Activated CD4-positive, alpha-beta T cell treated with anti-CD3 and anti-CD28 coated beads, Interleukin-2, amount 50 U/mL, for 4 hours (primary cell): Measurements from ENCODE around the gene EEPD1.

Experiments used
- DNase-seq, 2 experiments: peaks; one replicate each; pipeline ENCODE4 v3.0.0-alpha.2; 2020

The EEPD1 gene

DNA sequence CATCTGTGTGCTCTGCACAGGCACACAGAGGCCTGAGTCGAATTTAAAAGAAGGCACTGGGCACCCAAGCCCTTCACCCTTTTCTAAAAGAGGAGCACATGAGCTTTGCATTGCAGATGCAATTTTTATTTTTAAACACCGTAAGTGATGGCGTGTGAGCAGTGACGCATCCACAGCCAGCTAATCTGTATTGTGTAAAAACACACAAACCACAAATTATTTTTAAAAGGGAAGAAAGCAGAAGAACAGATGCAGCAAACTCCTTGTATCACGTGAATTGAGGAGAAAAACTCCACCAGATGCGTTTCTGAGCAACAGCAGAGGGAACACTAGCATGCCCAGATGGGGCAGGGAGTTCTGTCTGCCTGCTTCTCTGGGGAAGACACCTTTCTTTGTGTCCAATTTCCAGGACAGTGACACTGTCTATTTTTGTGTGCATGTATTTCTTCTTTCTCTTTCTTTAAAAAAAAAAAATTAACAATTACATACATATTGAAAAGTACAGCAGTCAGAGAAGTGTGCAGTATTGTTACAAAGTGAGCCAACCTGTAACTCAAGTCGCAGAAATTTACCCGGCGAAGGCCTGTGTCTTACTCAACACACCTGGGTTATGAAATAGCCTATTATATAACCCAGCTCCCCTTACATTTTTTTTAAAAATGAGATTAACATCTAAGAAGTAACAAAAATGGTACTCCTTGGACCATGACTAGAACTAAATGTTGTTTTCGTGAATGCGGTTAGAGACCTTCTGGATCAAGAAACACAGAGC, 39.2 kb downstream of the EEPD1 start:
- DNase-seq: no peak

DNA sequence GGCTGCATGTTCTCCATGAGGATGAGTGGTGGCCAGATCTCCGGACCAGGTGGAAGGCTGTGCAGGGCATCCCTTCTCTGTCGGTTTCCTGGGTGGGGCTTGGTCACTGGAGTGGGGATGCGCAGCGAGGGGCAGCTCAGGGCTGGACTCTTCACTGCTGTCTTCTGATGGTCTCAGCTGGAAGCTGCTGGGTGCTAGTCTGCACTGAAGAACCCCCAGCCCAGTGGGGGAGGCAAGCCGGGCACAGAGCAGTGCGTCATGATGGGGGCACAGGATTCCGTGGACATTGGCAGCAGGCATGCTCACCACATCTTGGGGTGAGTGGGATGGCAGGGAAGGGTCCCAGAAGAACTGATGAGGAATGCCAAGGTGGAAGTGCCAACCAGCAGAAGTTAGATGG, 39.8 kb downstream of the EEPD1 start:
- DNase-seq: no peak

DNA sequence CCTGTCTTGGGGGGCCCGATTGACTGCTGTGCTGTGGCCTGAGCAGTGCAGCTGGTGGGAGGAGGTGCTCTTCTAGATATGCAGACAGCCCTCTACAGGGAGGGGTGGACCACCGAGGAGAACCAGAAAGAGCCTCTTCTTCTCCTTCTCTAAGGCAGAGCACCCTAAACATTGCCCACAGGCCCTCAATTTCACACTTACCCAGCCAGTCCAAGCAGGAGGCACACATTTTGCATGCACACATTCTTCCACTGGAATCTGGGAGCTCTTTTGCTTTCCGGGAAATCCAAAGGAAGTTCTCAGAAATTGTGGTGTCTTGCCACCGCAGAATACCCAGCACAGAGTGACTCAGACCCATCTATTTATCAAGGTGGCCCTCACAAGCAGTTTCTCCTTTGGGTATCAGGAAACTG, 45.8 kb downstream of the EEPD1 start:
- no peak for DNase-seq

DNA sequence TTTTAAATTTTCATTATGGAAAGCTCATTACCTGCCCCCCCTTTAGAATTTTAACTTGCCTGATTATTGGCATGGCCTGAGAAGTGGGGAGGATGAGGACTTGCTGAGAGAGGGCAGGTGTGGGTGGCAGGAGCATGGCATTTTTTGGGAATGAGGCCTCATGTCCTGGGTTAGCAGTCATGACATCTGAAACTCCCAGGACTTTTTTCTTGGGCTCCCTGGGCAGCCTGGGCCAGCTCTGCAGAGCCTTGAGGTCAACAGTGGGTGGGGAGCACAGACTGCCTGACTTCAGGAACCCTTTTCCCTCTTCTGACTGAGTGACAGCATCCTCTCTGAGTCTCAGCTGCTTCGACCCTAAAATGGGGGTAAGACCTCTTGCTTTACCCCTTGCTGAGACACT, 46.3 kb downstream of the EEPD1 start:
- no peak for DNase-seq

DNA sequence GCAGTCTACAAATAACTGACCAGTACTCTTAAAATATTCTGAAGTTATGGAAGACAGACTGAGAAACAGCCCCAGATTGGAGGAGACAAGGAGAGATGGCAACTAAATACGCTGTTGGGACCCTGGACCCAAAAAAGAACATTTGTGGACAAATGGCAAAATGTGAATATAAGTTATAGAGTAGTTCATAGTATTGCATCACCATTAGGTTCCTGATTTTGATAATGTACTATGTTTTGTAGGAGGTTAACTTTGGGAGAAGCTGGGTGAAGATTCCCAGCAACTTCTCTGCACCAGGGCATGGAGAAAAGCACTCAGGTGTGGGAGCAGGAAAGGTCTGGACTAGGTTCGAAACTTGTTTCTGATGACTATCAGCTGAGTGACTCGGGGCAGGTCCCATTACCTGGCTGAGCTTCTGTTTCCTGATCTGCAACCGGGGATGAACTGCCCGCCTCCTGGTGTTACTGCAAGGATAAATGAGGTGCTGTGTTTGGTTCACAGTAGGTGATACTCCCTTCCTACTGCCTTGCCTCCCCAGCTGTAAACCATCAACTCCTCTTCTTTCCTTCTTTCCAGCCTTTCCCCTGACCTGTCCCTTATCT, 48.2 kb downstream of the EEPD1 start:
- DNase-seq: no peak

DNA sequence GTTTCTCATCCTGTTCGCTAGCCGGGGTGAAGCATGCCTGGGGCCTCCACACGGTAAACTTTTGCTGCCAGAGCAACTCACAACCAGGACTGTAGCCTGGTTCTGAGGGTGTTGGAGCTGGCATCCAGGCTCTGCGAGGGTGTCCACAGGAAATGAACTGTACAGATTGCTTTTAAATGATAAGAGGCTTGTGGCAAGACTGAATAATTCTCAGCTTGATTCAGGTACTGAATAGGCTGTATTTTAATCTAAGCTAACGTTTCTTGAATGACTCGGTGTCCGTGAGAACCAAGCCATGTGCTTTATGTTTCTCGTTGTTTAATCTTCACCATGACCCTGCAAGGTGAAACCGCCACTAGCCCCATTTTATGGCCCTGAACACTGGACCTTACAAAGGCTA, 49.3 kb downstream of the EEPD1 start:
- no peak for DNase-seq

DNA sequence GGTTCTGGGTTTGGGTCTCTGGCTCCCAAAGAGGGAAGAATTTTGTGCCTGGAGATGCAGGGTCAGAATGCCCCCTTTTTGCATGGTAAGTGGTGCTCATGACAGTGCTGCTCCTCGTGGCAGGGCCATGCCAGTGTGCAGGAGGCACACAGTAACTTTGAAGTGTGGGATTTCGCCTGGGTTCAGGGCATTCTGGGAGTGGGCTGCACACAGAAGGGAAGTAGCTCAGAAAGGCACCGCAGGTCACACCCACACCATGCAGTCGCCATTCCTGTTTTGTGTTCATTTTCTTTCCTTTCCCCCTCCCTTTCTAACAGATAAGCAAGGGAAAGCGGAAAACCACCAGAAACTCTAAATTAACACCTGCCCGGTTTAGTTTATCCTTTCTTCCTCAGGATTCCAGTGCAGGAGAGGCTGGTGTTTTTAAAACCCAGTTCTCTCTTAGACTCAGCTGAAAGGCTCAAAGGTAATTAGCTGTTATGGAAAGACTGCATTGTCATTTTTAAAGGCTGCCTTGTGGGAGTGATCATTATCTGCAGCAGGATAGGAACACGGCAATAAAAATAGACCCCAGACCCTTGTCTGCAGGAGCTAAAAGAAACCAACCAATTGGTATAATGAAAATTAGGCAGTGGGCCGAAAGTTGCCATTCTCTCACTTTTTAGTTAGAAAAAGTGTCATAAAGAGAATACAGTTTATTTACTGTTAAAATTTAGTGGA, 50.2 kb downstream of the EEPD1 start:
- no peak for DNase-seq

DNA sequence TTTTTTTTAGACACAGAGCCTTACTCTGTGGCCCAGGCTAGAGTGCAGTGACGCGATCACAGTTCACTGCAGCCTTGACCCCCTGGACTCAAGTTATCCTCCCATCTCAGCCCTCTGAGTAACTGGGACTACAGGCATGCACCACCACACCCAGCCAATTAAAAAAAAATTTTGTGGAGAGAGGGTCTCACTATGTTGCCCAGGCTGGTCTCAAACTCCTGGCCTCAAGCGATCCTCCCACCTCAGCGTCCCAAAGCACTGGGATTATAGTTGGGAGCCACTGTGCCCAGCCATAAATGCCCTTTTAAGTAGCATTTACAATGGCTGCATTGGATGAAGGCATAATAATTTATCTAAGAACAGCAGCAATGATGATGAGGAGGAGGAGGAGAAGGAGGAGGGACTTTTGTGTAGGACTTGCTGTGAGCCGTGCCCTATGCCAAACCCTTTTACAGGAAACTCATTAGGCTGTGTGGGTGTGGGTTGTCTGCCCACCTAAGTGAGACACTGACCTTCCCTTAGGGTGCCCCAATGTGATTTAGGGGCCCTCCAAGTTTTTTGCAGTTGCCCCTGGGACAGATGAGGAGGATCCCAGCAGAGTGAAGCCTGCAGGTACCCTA, 51.1 kb downstream of the EEPD1 start:
- no peak for DNase-seq

DNA sequence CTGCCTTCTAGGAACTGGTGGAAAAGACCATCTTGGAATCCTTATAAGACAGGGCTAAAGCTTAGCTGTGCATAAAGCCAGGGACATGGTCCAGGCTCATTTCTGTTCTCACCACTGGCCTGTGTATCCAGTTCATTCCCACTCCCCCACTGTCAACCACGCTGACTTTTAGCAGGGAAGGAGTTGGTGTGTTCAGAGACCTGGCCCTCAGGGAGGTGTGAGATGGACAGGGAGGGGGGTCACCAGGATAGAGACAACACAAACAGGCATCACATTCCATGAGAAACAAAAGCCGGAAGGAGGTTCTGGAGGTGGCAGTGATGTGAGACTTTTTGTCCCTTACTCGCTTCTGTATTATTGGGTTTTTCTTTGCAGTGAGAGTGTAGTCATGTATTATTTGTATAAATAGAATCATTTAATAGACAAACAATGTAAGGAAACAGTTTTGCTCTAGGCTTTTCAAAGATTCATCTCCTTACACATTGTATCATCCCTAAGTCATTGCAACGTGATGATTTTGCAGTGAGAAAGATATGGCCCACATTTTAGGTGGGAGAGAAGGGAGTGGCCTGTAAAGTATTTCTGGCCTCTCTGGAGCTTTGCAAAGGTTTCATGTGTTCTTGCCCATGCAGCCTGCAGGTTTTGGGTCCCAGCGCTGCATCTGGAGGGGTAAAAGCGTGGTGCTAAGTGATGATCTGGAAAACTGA, 52.0 kb downstream of the EEPD1 start:
- no peak for DNase-seq

DNA sequence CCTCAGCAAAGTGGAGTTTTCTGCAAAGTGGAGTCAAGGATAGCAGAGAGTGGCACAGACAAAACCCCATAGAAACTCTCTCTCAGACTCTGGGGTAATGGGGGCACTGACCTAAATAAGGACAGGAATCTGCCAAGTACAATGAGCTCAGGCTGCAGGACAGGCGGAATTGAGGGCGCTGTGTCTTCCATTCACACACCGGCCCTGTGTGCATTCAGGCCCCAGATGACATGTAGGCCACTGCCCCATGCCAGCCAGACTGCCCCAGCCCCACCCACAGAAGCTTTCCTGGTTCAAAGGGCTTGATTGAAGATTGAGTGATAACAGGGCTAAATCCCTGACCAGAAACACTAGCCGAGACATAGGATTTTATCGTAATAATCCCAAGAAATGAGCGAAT, 52.7 kb downstream of the EEPD1 start:
- DNase-seq: no peak

DNA sequence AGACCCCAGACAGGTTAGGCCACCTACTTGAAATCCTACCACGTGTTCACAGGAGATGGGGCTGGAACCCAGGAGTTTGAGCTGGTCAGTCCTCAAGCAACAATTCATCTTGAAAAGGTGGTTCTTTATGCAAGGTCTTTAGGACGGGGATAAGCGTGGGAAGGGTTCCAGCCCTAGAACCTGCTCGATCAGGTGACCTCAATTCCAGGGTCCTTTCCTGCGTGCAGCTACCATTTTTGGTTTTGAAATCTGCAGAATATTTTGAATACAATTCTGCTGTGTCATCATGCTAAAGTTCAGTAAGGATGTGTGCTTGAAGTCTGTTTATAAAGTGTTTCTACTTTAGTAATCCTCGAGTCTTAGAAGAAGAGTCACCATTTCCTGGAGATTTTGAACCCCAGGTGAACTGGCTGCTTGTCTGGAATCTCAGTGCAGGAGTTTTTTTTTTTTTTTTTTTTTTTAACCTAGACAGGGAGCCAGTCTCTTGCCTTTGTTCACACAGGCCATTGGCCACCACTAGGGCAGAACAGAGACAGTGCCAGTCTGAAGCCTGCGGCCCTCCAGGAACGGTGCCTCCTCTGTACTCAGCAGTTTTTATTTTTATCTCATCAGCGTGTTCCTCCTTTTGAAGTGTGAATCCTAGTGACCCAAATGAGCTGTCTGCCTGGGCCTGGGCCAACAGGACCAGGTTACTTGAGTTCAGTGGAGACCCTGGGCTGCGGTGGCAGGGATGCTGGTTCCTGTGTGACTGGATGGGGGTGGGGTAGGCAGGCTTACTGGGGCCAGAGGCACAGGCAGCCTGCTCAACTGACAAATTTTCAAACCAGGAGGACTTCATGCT, 54.6 kb downstream of the EEPD1 start:
- DNase-seq: no peak

DNA sequence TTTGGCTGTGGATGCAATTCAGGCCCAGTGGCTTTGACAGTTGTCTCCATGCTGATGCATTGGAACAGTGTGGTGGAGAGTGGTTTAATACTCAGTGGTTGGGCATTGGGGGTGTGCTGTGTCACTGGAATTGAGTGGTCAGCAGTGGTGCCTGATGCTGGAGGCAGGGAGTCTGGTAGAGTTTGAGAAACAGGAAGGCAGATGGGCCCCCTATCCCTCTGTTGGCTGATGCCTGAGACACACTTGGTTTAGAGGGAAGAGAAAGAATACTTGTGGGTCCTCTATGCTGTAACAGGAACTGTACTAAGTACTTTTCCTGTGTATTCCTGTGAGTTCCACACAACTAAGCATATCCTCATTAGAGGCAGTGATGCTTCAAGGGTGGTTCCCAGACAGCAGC, 55.4 kb downstream of the EEPD1 start:
- DNase-seq: no peak

DNA sequence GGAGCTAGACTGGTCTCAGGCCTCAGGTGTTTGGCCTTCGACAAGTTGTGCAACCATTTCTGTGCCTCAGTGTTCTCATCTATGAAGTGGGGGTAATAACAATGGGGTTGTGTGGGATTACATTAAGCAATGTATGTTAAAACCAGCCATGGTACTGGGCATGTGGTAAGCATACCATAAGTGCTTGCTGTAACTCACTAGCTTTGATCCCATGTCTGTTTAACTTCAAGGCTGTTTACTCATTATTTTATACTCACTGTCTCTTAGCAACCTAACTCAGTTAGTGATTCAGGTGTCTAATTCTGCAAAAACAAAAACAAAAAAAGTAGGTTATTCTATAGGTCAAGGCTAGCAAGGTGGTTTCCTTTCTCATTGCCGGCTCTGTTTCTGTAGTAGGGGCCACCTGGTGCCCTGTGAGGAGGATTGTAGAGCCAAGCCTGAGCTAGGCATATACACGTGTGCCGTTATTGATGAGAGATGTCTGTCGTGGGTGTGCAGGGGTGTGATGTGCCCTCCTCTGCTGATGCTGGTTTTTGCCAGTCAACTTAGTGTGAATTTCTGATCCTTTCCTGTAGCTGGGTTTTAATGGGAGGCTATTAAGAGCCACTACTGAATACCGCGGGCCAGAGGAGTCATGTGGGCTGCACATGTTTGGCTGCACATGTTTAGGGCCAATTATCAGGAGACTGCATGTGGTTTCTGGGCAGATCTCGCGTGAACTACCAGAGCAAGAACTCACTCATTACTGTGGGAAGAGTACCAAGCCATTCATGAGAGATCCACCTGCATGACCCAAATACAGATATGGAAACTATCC, 56.2 kb downstream of the EEPD1 start:
- no peak for DNase-seq

DNA sequence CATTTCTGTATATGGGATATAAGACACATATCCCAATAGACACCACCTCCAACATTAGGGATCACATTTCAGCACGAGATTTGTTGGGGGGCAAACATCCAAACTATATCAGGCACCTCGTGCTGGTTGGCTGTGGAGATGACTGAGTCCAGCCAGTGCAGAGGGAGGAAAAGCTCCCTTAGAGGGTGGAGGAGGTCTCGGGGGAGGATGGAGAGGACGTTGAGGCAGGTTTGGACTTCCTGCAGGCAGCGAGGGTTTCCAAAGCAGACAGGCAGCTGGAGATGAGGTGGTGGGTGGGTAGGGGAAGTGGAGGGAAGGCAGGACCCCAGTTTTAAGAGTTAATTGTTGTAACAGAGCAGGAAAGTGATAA, 56.7 kb downstream of the EEPD1 start:
- DNase-seq: no peak

DNA sequence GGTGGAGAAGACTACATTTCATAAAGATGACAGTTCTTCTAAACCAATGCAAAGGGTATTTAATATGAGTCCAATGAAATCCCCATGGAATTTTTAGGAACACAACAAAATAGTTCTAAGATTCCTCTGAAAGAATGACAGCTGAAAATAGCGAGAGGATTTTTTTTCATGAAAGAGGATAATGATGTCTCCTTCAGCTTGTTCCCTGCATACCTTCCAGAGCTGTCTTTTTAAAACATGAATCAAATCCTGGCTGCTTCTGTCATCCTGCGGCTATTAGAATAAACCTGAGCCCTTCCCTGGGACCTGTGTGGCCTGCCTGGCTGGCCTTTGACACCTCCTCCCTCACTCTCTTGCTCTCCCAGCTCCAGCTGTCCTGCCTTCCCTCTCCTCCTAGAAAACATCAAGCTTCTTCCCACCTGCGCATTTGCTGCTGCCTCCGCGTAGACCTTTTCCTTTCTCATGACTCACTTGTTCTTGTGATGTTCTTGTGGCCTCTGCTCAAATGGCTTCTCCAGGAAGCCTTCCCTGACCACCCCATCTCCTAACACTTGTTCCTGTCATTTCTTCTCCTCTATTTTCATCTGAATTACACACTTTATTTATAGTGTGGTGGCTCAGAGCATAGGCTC, 57.4 kb downstream of the EEPD1 start:
- no peak for DNase-seq

DNA sequence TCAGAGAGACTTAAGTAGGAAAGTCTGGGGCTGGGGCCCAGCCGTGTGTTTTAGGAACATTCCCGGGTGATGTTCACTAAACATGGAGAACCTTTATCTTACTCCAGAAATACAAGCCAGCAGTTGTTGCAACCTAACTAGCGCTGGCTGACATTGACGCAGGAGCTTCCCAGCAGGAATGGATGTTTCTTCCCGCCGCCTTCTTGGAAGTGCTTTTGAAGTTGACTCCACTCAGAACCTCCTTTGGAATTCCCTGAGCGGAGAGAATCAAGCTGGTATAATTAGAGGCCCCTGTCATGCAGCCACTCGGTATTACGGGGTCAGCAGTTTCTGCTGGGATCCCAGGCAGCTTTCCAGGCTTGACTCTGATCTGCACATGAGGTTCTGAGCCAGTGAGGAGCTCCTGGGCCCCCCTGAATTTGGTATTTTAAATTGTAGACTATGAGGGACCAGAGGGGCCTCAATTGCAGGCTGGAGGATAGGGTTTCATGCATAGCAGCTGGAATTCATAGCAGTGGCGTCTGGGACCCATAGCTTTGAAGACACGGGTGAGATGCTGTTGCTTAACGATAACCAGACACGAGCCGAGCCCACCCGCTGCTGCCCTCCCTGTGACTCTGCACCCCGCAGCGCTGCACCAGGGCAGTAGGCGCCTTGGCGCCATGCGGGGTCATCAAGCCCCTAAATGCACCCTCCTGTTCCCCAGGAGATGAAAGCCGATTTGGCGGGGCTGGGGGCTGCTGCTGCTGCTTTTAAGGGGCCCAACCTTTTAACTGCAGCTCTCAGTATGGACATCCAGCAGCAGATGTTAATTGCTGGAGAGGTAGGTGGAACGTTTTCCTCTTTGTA, 61.8 kb downstream of the EEPD1 start:
- no peak for DNase-seq

DNA sequence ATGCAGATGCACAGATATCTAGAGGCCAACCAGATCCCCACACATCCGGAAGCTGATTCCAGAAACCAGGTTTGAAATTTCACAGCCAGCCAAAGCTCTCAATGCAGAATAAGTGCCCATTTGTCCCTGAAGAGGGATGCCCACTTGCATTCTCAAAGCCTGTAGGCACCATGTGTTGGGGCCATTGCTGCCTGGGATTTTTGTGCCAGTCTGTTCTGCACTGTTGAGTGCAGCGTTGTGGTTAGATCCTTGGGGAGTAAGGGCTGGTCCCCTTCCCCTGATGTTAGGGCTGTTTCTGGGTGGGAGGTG, 62.4 kb downstream of the EEPD1 start:
- DNase-seq: no peak

DNA sequence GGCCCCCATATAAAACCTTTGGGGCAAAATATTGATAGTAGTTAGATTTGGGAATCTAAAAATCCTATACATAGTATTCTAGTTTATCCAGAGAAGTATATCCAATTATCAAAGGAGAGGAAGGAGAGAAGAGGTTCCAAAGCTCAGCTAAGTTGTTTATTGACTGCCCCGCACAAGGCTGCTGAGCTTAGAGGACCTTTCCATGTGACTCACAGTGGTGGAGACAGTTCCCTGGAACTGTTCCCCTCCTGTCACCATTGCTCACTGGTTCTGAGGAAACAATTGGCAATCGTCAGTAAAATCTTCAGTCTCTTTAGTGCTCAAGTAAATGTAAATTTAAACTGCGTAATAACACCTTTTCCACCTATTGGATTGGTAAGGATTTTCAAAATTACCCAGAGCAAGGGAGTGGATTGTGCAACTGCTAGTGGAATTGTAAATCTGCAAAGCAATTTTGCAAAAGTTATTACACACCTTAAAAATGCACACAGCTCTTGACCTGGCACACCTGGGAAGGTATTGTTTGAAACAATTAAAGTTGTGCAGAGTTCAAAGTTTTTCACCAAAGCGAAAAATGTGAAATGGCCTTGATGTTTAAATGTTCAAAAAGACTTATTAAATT, 63.1 kb downstream of the EEPD1 start:
- DNase-seq: no peak

DNA sequence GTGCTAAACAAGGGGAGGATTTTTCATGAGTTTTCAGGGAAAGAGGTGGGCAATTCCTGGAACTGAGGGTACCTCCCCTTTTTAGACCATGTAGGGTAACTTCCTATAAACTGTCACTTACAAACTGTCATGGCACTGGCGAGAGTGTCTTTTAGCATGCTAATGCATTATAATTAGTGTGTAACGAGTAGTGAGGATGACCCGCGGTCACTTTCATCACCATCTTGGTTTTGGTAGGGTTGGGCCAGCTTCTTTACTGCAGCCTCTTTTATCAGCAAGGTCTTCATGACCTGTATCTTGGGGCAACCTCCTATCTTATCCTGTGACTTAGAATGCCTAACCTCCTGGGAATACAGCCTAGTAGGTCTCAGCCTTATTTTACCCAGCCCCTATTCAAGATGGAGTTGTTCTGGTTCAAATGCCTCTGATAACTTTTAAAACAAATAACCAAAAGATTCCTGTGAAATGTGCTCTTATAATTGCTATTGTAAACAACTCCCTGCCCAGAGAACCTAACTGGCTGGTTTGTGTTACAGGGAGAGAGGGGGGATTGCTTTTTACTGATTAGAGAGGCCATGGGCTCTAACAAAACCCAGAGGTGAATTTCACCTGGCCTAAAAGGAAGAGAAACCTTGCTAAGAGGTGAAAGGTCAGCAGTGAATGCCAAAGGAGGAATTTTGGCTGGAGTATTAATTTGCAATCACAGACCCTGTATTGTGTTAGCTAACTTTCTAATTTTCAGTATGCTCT, 64.3 kb downstream of the EEPD1 start:
- DNase-seq: no peak
